ENCODE data around the gene CEP112.

Gene CEP112

GRCh38 chr17:66203274-66204015 is 11.5 kb upstream of the CEP112 start:
- ChIA-PET POLR2A (no interaction called here), CTCF (no interaction called here)
- DNase-seq (ENCODE audit: extremely low spot score) = no peak
- TF ChIP-seq ZNF384 (IDR thresholded peaks at IDR 0.05) = no peak
- peak; percentile 33; the same call in 1 of the 2 replicates for TF ChIP-seq PKNOX1 (IDR thresholded peaks at IDR 0.05)

DNA sequence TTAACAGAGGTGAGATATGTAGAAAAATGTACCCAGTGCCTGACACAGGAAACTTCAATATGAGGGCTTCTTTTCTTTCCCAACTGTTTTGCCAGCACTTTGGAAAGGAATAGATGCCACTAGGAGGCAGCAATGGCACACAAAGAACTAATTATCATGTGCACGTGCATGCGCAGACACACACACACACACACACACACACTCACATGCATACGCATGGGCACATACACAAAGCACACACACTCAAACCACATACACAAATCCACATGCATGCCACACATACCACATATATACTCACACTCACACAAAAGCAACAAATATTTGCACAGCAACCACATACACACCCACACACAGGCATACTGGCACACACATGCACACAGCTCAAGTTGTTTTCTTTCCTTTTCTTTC is 8.8 kb upstream of the CEP112 start:
- TF ChIP-seq ARNT (IDR thresholded peaks at IDR 0.05) = no peak
- TF ChIP-seq BHLHE40 (IDR thresholded peaks at IDR 0.05; ENCODE audit: borderline replicate concordance) = peak; percentile 82
- TF ChIP-seq PKNOX1 (IDR thresholded peaks at IDR 0.05) = no peak
- TF ChIP-seq TARDBP (IDR thresholded peaks at IDR 0.05) = peak; percentile 55; the same call in 1 of the 2 replicates
- TF ChIP-seq HDGF (IDR thresholded peaks at IDR 0.05; ENCODE audit: borderline replicate concordance) = no peak
- TF ChIP-seq L3MBTL2 (conservative IDR thresholded peaks at IDR 0.05) = peak; percentile 82
- CTCF ChIA-PET = interaction anchor here (0.6 to 1.4 kb wide), 9 partner anchors 8 to 704 kb away, joined by 3 to 6 read pairs (median 4); partner anchors contain the start of gene CEP112
- DNase-seq (ENCODE audit: extremely low spot score) = peak; percentile 63
- POLR2A ChIA-PET = no interaction called here

GRCh38 chr17:66198242-66198641 is 6.3 kb upstream of the CEP112 start:
- ChIA-PET CTCF (no interaction called here), POLR2A (no interaction called here)
- TF ChIP-seq LEF1 (IDR thresholded peaks at IDR 0.05; ENCODE audit: borderline replicate concordance) (no peak), HDGF (IDR thresholded peaks at IDR 0.05; ENCODE audit: borderline replicate concordance) (no peak), L3MBTL2 (conservative IDR thresholded peaks at IDR 0.05) (no peak), BHLHE40 (IDR thresholded peaks at IDR 0.05; ENCODE audit: borderline replicate concordance) (no peak), FOXM1 (IDR thresholded peaks at IDR 0.05; ENCODE audit: borderline replicate concordance) (no peak), TARDBP (IDR thresholded peaks at IDR 0.05) (no peak), PKNOX1 (IDR thresholded peaks at IDR 0.05) (no peak), FOXK2 (IDR thresholded peaks at IDR 0.05) (no peak), SP1 (IDR thresholded peaks at IDR 0.05) (no peak), ELF4 (IDR thresholded peaks at IDR 0.05) (no peak), SUZ12 (IDR thresholded peaks at IDR 0.05) (no peak), CTBP1 (IDR thresholded peaks at IDR 0.05; ENCODE audit: borderline replicate concordance) (no peak), NFRKB (IDR thresholded peaks at IDR 0.05) (no peak), ARNT (IDR thresholded peaks at IDR 0.05) (no peak), FOXA1 (IDR thresholded peaks at IDR 0.05) (no peak), ZNF384 (IDR thresholded peaks at IDR 0.05) (no peak)
- no peak for DNase-seq (ENCODE audit: extremely low spot score)

- DNase-seq (ENCODE audit: extremely low spot score) = no peak
- POLR2A ChIA-PET = interaction anchor here (0.6 kb wide), 1 partner anchor 632 kb away, joined by 3 read pairs; no protein-coding TSS in a partner anchor
- CTCF ChIA-PET = interaction anchor here (0.8 to 1.4 kb wide), 2 partner anchors 8 to 20 kb away, joined by 3 to 6 read pairs; no protein-coding TSS in a partner anchor
- TF ChIP-seq ARNT (IDR thresholded peaks at IDR 0.05) (no peak), CTBP1 (IDR thresholded peaks at IDR 0.05; ENCODE audit: borderline replicate concordance) (no peak), L3MBTL2 (conservative IDR thresholded peaks at IDR 0.05) (no peak; the same call in none of the 2 replicates), FOXK2 (IDR thresholded peaks at IDR 0.05) (no peak), BHLHE40 (IDR thresholded peaks at IDR 0.05; ENCODE audit: borderline replicate concordance) (no peak), TARDBP (IDR thresholded peaks at IDR 0.05) (no peak), SP1 (IDR thresholded peaks at IDR 0.05) (no peak), ZNF384 (IDR thresholded peaks at IDR 0.05) (no peak), NFRKB (IDR thresholded peaks at IDR 0.05) (no peak), ELF4 (IDR thresholded peaks at IDR 0.05) (no peak)
Measured at GRCh38 chr17:66192378-66192687, 400 bp upstream of the CEP112 start.

GRCh38 chr17:66190738-66191592 is 968 bp downstream of the CEP112 start:
- peak; percentile 12 for DNase-seq (ENCODE audit: extremely low spot score)
- TF ChIP-seq SUZ12 (IDR thresholded peaks at IDR 0.05) (no peak), CTBP1 (IDR thresholded peaks at IDR 0.05; ENCODE audit: borderline replicate concordance) (no peak), NFRKB (IDR thresholded peaks at IDR 0.05) (no peak), FOXM1 (IDR thresholded peaks at IDR 0.05; ENCODE audit: borderline replicate concordance) (no peak), FOXK2 (IDR thresholded peaks at IDR 0.05) (no peak), LEF1 (IDR thresholded peaks at IDR 0.05; ENCODE audit: borderline replicate concordance) (no peak), ELF4 (IDR thresholded peaks at IDR 0.05) (no peak), BHLHE40 (IDR thresholded peaks at IDR 0.05; ENCODE audit: borderline replicate concordance) (no peak), FOXA1 (IDR thresholded peaks at IDR 0.05) (no peak)
- ChIA-PET CTCF (interaction anchor here (1.4 kb wide), 1 partner anchor 9 kb away, joined by 6 read pairs; no protein-coding TSS in a partner anchor), POLR2A (no interaction called here)

- POLR2A ChIA-PET = no interaction called here
- TF ChIP-seq ZNF384 (IDR thresholded peaks at IDR 0.05) = no peak
- no peak for TF ChIP-seq ELF4 (IDR thresholded peaks at IDR 0.05)
- no peak for TF ChIP-seq FOXA1 (IDR thresholded peaks at IDR 0.05)
- no peak for TF ChIP-seq SP1 (IDR thresholded peaks at IDR 0.05)
- TF ChIP-seq NFRKB (IDR thresholded peaks at IDR 0.05) = no peak
- no peak for TF ChIP-seq PKNOX1 (IDR thresholded peaks at IDR 0.05)
- no peak for TF ChIP-seq BHLHE40 (IDR thresholded peaks at IDR 0.05; ENCODE audit: borderline replicate concordance)
- TF ChIP-seq ARNT (IDR thresholded peaks at IDR 0.05) = no peak
- no peak for TF ChIP-seq FOXK2 (IDR thresholded peaks at IDR 0.05)
- TF ChIP-seq CTBP1 (IDR thresholded peaks at IDR 0.05; ENCODE audit: borderline replicate concordance) = no peak
- no peak for TF ChIP-seq SUZ12 (IDR thresholded peaks at IDR 0.05)
- no peak for TF ChIP-seq L3MBTL2 (conservative IDR thresholded peaks at IDR 0.05)
- no peak for TF ChIP-seq LEF1 (IDR thresholded peaks at IDR 0.05; ENCODE audit: borderline replicate concordance)
- TF ChIP-seq TARDBP (IDR thresholded peaks at IDR 0.05) = no peak
- TF ChIP-seq FOXM1 (IDR thresholded peaks at IDR 0.05; ENCODE audit: borderline replicate concordance) = no peak
- no peak for TF ChIP-seq HDGF (IDR thresholded peaks at IDR 0.05; ENCODE audit: borderline replicate concordance)
- CTCF ChIA-PET = interaction anchor here (0.5 kb wide), 1 partner anchor 203 kb away, joined by 4 read pairs; no protein-coding TSS in a partner anchor
- no peak for DNase-seq (ENCODE audit: extremely low spot score)
Measured at GRCh38 chr17:66187718-66188117, 4.2 kb downstream of the CEP112 start.

All from HEK293T (cell line).